HG03460 (cell line): ENCODE measurements around the gene ADAMTSL1.

Experiments used
- ATAC-seq: cut with Tn5 transposase; IDR thresholded peaks from one replicate; pipeline ENCODE4 v1.9.1; 2021; ENCODE audit not compliant: unreplicated experiment

Gene ADAMTSL1

GRCh38 chr9:18554244-18554643 is 80.3 kb downstream of the ADAMTSL1 start:
- ATAC-seq = no peak

- no peak for ATAC-seq
Observed at GRCh38 chr9:18555105-18555883, 81.3 kb downstream of the ADAMTSL1 start.

- no peak for ATAC-seq
Observed at GRCh38 chr9:18564018-18564880, 90.3 kb downstream of the ADAMTSL1 start.

- ATAC-seq = no peak
Observed at GRCh38 chr9:18566121-18566520, 92.2 kb downstream of the ADAMTSL1 start.

- ATAC-seq = no peak
Observed at GRCh38 chr9:18568973-18569372, 95.0 kb downstream of the ADAMTSL1 start.

- no peak for ATAC-seq
Observed at GRCh38 chr9:18569941-18570630, 96.1 kb downstream of the ADAMTSL1 start.

GRCh38 chr9:18573021-18573556 is 99.1 kb downstream of the ADAMTSL1 start:
- ATAC-seq = no peak

- no peak for ATAC-seq
Observed at GRCh38 chr9:18575686-18576085, 101.7 kb downstream of the ADAMTSL1 start.

- no peak for ATAC-seq
Observed at GRCh38 chr9:18579536-18579935, 105.6 kb downstream of the ADAMTSL1 start.

- ATAC-seq = no peak
Observed at GRCh38 chr9:18580151-18580550, 106.2 kb downstream of the ADAMTSL1 start.

- ATAC-seq = no peak
Observed at GRCh38 chr9:18585996-18586395, 112.0 kb downstream of the ADAMTSL1 start.

GRCh38 chr9:18588002-18588401 is 114.0 kb downstream of the ADAMTSL1 start:
- no peak for ATAC-seq

GRCh38 chr9:18591261-18591660 is 117.3 kb downstream of the ADAMTSL1 start:
- no peak for ATAC-seq

GRCh38 chr9:18594837-18595236 is 120.9 kb downstream of the ADAMTSL1 start:
- no peak for ATAC-seq

GRCh38 chr9:18595597-18595996 is 121.6 kb downstream of the ADAMTSL1 start:
- ATAC-seq = no peak

GRCh38 chr9:18596920-18597319 is 123.0 kb downstream of the ADAMTSL1 start:
- ATAC-seq = no peak

GRCh38 chr9:18598969-18599368 is 125.0 kb downstream of the ADAMTSL1 start:
- no peak for ATAC-seq

GRCh38 chr9:18601026-18601425 is 127.1 kb downstream of the ADAMTSL1 start:
- no peak for ATAC-seq

- ATAC-seq = no peak
Observed at GRCh38 chr9:18601956-18602355, 128.0 kb downstream of the ADAMTSL1 start.

- no peak for ATAC-seq
Observed at GRCh38 chr9:18604767-18605730, 131.1 kb downstream of the ADAMTSL1 start.
